ENCODE results near the gene RTP5. TPM values are rescaled to one million over a fixed set of nuclear protein-coding genes. Genes with fewer than 3 reads are reported as not detected.

The RTP5 gene
- total RNA-seq, 1 experiment from 2014 or later: not detected

- H3K79me2 ChIP-seq (ENCODE audit: insufficient read depth, low read length): no peaks in the 10 kb centered on the region
- H3K9ac ChIP-seq (ENCODE audit: low read length): no peak overlapping the region
- no peaks in the 10 kb centered on the region for H4K20me1 ChIP-seq (ENCODE audit: insufficient read depth)
- no peaks in the 10 kb centered on the region; a peak in 1 of 4 replicates for H3K4me1 ChIP-seq (ENCODE audit: control insufficient read depth in 1 of 2, insufficient read depth in 2 of 2, low read length in 2 of 2)
- TF ChIP-seq, protein P1, sequence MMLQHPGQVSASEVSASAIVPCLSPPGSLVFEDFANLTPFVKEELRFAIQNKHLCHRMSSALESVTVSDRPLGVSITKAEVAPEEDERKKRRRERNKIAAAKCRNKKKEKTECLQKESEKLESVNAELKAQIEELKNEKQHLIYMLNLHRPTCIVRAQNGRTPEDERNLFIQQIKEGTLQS (IDR thresholded peaks at IDR 0.05): no peak
- TF ChIP-seq CTCF (IDR thresholded peaks at IDR 0.05 in 2 of 3, conservative IDR thresholded peaks at IDR 0.05 in 1 of 3; ENCODE audit: borderline replicate concordance in 1 of 3, insufficient read depth in 1 of 3, low read depth in 2 of 3, low read length in 2 of 3): no peak
- no peak for TF ChIP-seq SIN3A (IDR thresholded peaks at IDR 0.05; ENCODE audit: low read depth)
- no peak for TF ChIP-seq FOSL1 (IDR thresholded peaks at IDR 0.05; ENCODE audit: low read depth)
- TF ChIP-seq EZH2phosphoT487 (IDR thresholded peaks at IDR 0.05; ENCODE audit: borderline replicate concordance): no peak
- no peak for TF ChIP-seq POLR2AphosphoS5 (IDR thresholded peaks at IDR 0.05; ENCODE audit: low read depth, low read length)
- TF ChIP-seq ZNF274 (IDR thresholded peaks at IDR 0.05; ENCODE audit: low read depth, low read length): no peak
- no peak for TF ChIP-seq POLR2A (IDR thresholded peaks at IDR 0.05; ENCODE audit: borderline replicate concordance, extremely low read depth, insufficient read depth, insufficient read length)
- TF ChIP-seq EGR1 (IDR thresholded peaks at IDR 0.05; ENCODE audit: low read depth): no peak
- TF ChIP-seq JUND (IDR thresholded peaks at IDR 0.05): no peak
- TF ChIP-seq CBX3 (IDR thresholded peaks at IDR 0.05; ENCODE audit: low read depth): no peak
- TF ChIP-seq ZFX (IDR thresholded peaks at IDR 0.05): no peak
- TF ChIP-seq, protein P2, sequence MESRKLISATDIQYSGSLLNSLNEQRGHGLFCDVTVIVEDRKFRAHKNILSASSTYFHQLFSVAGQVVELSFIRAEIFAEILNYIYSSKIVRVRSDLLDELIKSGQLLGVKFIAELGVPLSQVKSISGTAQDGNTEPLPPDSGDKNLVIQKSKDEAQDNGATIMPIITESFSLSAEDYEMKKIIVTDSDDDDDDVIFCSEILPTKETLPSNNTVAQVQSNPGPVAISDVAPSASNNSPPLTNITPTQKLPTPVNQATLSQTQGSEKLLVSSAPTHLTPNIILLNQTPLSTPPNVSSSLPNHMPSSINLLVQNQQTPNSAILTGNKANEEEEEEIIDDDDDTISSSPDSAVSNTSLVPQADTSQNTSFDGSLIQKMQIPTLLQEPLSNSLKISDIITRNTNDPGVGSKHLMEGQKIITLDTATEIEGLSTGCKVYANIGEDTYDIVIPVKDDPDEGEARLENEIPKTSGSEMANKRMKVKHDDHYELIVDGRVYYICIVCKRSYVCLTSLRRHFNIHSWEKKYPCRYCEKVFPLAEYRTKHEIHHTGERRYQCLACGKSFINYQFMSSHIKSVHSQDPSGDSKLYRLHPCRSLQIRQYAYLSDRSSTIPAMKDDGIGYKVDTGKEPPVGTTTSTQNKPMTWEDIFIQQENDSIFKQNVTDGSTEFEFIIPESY (IDR thresholded peaks at IDR 0.05; ENCODE audit: extremely low read depth, insufficient replicate concordance, low read length): no peak
- no peak for TF ChIP-seq RAD21 (IDR thresholded peaks at IDR 0.05; ENCODE audit: low read depth)
- TF ChIP-seq, protein P3, sequence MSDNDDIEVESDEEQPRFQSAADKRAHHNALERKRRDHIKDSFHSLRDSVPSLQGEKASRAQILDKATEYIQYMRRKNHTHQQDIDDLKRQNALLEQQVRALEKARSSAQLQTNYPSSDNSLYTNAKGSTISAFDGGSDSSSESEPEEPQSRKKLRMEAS (IDR thresholded peaks at IDR 0.05): no peak
- intact Hi-C loops (cut with micrococcal nuclease): no loop called here
- H3K27ac ChIP-seq (ENCODE audit: low read depth, low read length): no peak overlapping the region
- CTCF ChIA-PET: no interaction called here
- no TSS peak for BruUV-seq (replicated peaks)
- H3K4me2 ChIP-seq (ENCODE audit: low read length): no peak overlapping the region
- H3K9me2 ChIP-seq (ENCODE audit: insufficient read depth): no peaks in the 10 kb centered on the region
- no peaks in the 10 kb centered on the region for H3K9me3 ChIP-seq (ENCODE audit: control insufficient read depth in 1 of 2, insufficient read depth in 1 of 2, low read depth in 1 of 2, low read length in 2 of 2)
- RAD21 ChIA-PET (ENCODE audit: low non-redundant PET in 1 of 2, low total read pairs in 2 of 2, uncharacterized antibody in 2 of 2, unreplicated experiment in 2 of 2): no interaction called here
- H3K27me3 ChIP-seq (ENCODE audit: insufficient read depth, low read length): no peaks in the 10 kb centered on the region
- H3K36me3 ChIP-seq (ENCODE audit: control insufficient read depth in 1 of 2, insufficient read depth in 2 of 2, low read length in 2 of 2): no peaks in the 10 kb centered on the region
- no peak overlapping the region for H2AFZ ChIP-seq (ENCODE audit: low read depth, low read length, poor library complexity, severe bottlenecking)
- no peak for ATAC-seq
- DNase-seq (ENCODE audit: low read depth, low spot score): no peak
- POLR2A ChIA-PET: no interaction called here
- no peak overlapping the region for H3K4me3 ChIP-seq (replicated peaks in 1 of 2; ENCODE audit: low read depth in 1 of 2, low read length in 2 of 2)
Observed at GRCh38 chr2:241854342-241855244, 14.9 kb upstream of the RTP5 start.

Measured in HCT116 (cell line).